DOHH2 (cell line): ENCODE results near the gene PLEKHN1.

Experiments used
- H3F3A ChIP-seq: fragments of 200-600 bp; sonication (generic), shearing (Covaris generic); 2 replicates; pipeline ENCODE4 v1.6.0; 2016; ENCODE audit warnings: antibody characterized with exemption, mild to moderate bottlenecking; ENCODE audit not compliant: control insufficient read depth, insufficient read depth
- H3K27ac ChIP-seq: fragments of 200-600 bp; sonication (generic); 2 replicates; pipeline ENCODE4 v1.5.1; 2014; ENCODE audit warnings: low read depth, mild to moderate bottlenecking, low read length, moderate library complexity
- H3K27me3 ChIP-seq: fragments of 200-600 bp; sonication (generic); 2 replicates; pipeline ENCODE4 v1.6.1; 2014; ENCODE audit warnings: mild to moderate bottlenecking, low read length, mixed read lengths; ENCODE audit not compliant: control insufficient read depth
- H3K36me3 ChIP-seq: fragments of 200-600 bp; sonication (generic); 2 replicates; pipeline ENCODE4 v1.6.1; 2014; ENCODE audit warnings: mild to moderate bottlenecking, low read length, moderate library complexity, mixed read lengths; ENCODE audit not compliant: control insufficient read depth
- H3K4me1 ChIP-seq: fragments of 200-600 bp; sonication (generic); 2 replicates; pipeline ENCODE4 v1.6.1; 2014; ENCODE audit warnings: mild to moderate bottlenecking, low read length, mixed read lengths; ENCODE audit not compliant: control insufficient read depth
- H3K4me2 ChIP-seq: fragments of 200-600 bp; sonication (generic); 2 replicates; pipeline ENCODE4 v1.6.0; 2014; ENCODE audit warnings: mild to moderate bottlenecking, low read length, moderate library complexity
- H3K4me3 ChIP-seq: fragments of 200-600 bp; sonication (generic); 2 replicates; pipeline ENCODE4 v1.5.1; 2014; ENCODE audit warnings: mild to moderate bottlenecking, low read length, mixed read lengths
- H3K79me2 ChIP-seq: fragments of 200-600 bp; sonication (generic); 2 replicates; pipeline ENCODE4 v1.6.1; 2014; ENCODE audit warnings: mild to moderate bottlenecking, low read length, mixed read lengths; ENCODE audit not compliant: control insufficient read depth
- H3K9me2 ChIP-seq: fragments of 200-600 bp; sonication (generic); replicated peaks from 2 replicates; pipeline ENCODE4 v1.6.1; 2014; ENCODE audit warnings: mild to moderate bottlenecking, low read length, mixed read lengths; ENCODE audit not compliant: control insufficient read depth
- H3K9me3 ChIP-seq: fragments of 200-600 bp; sonication (generic); 2 replicates; pipeline ENCODE4 v1.6.1; 2014; ENCODE audit warnings: antibody characterized with exemption, low read length, mixed read lengths; ENCODE audit not compliant: control insufficient read depth, insufficient read depth
- H4K20me1 ChIP-seq: fragments of 200-600 bp; sonication (generic); 2 replicates; pipeline ENCODE4 v1.6.0; 2014; ENCODE audit warnings: low read depth, mild to moderate bottlenecking, antibody characterized with exemption, low read length, moderate library complexity; ENCODE audit not compliant: control insufficient read depth, insufficient read depth
- EZH2phosphoT487 ChIP-seq: fragments of 200-600 bp; sonication (generic); IDR thresholded peaks from 2 replicates; pipeline ENCODE4 v1.6.1; 2017; ENCODE audit warnings: borderline replicate concordance, mild to moderate bottlenecking, antibody characterized with exemption, low read length, moderate library complexity, mixed read lengths
- TF ChIP-seq, protein P1 (sequence below): fragments of 200-600 bp; sonication (generic); IDR thresholded peaks from one replicate; pipeline ENCODE4 v1.5.1; 2014; ENCODE audit warnings: antibody characterized with exemption, mild to moderate bottlenecking, low read depth, low read length; ENCODE audit not compliant: poor library complexity, severe bottlenecking

PLEKHN1 gene

DNA sequence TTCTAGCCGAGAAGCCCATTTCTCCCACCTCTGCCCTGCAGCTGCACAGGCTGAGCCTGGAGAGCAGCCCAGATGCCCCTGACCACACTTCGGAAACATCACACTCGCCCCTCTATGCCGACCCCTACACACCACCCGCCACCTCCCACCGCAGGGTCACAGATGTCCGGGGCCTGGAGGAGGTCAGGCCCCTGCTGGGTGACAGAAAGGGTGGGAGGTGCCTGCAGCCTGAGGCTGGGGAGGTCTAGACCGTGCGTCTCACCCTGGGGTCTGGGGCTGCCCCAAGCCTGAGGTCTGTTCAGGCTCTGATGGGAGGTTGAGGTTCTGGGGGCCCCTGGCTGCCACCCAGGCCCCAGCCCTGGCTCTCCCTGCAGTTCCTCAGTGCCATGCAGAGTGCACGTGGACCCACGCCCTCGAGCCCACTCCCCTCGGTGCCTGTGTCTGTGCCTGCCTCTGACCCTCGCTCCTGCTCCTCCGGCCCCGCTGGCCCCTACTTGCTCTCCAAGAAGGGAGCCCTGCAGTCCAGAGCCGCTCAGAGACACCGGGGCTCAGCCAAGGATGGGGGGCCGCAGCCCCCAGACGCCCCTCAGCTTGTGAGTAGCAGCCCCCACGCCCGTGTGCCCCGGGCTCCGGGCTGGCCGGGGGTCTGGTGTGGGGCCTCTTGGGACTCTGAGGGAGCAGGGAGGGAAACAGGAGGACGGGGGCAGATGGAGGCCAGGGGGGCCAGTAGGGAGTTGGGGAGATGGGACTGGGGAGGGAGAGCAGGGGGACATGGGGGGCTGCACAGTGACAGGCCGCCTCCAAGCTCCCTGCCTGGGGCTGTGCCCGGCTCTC, 7.4 kb downstream of the PLEKHN1 start:
- no peaks in the 10 kb centered on the region for H4K20me1 ChIP-seq
- TF ChIP-seq EZH2phosphoT487, result no peak
- TF ChIP-seq, protein P1, sequence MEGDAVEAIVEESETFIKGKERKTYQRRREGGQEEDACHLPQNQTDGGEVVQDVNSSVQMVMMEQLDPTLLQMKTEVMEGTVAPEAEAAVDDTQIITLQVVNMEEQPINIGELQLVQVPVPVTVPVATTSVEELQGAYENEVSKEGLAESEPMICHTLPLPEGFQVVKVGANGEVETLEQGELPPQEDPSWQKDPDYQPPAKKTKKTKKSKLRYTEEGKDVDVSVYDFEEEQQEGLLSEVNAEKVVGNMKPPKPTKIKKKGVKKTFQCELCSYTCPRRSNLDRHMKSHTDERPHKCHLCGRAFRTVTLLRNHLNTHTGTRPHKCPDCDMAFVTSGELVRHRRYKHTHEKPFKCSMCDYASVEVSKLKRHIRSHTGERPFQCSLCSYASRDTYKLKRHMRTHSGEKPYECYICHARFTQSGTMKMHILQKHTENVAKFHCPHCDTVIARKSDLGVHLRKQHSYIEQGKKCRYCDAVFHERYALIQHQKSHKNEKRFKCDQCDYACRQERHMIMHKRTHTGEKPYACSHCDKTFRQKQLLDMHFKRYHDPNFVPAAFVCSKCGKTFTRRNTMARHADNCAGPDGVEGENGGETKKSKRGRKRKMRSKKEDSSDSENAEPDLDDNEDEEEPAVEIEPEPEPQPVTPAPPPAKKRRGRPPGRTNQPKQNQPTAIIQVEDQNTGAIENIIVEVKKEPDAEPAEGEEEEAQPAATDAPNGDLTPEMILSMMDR, result no peak

DNA sequence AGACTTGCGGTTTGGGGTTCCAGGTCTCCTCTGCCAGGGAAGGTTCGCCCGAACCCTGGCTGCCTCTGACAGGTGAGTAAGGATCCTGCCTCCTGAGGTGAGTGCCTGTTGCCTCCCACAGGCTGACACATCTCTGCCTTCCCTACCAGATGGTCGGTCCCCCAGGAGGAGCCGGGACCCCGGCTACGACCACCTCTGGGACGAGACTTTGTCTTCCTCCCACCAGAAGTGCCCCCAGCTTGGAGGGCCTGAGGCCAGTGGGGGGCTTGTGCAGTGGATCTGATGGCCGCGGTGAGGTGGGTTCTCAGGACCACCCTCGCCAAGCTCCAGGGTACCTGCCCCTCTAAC, 8.0 kb downstream of the PLEKHN1 start:
- no peaks in the 10 kb centered on the region for H3K36me3 ChIP-seq
- H3K4me1 ChIP-seq, result peaks cover 3% of the 10 kb centered on the region; the same call in 1 of the 2 replicates
- H3K79me2 ChIP-seq, result no peaks in the 10 kb centered on the region
- no peaks in the 10 kb centered on the region for H3K9me2 ChIP-seq
- no peaks in the 10 kb centered on the region; the same call in 1 of the 2 replicates for H3K9me3 ChIP-seq
- H3K4me3 ChIP-seq, result no peak overlapping the region
- H3K27ac ChIP-seq, result no peak overlapping the region
- no peaks in the 10 kb centered on the region for H4K20me1 ChIP-seq
- H3K4me2 ChIP-seq, result no peak overlapping the region
- no peaks in the 10 kb centered on the region; the same call in 1 of the 2 replicates for H3F3A ChIP-seq
- no peaks in the 10 kb centered on the region for H3K27me3 ChIP-seq
- TF ChIP-seq, protein P1, result no peak
- TF ChIP-seq EZH2phosphoT487, result no peak

More for the DNA sequence above, 7.4 kb downstream of the PLEKHN1 start:
- H3K4me2 ChIP-seq, result no peak overlapping the region
- H3K27me3 ChIP-seq, result no peaks in the 10 kb centered on the region
- H3K36me3 ChIP-seq, result no peaks in the 10 kb centered on the region
- H3F3A ChIP-seq, result no peaks in the 10 kb centered on the region; the same call in 1 of the 2 replicates
- no peaks in the 10 kb centered on the region for H3K9me2 ChIP-seq
- H3K27ac ChIP-seq, result no peak overlapping the region
- no peak overlapping the region for H3K4me3 ChIP-seq
- no peaks in the 10 kb centered on the region for H3K79me2 ChIP-seq
- H3K4me1 ChIP-seq, result peaks cover 3% of the 10 kb centered on the region; the same call in 1 of the 2 replicates
- no peaks in the 10 kb centered on the region; the same call in 1 of the 2 replicates for H3K9me3 ChIP-seq

DNA sequence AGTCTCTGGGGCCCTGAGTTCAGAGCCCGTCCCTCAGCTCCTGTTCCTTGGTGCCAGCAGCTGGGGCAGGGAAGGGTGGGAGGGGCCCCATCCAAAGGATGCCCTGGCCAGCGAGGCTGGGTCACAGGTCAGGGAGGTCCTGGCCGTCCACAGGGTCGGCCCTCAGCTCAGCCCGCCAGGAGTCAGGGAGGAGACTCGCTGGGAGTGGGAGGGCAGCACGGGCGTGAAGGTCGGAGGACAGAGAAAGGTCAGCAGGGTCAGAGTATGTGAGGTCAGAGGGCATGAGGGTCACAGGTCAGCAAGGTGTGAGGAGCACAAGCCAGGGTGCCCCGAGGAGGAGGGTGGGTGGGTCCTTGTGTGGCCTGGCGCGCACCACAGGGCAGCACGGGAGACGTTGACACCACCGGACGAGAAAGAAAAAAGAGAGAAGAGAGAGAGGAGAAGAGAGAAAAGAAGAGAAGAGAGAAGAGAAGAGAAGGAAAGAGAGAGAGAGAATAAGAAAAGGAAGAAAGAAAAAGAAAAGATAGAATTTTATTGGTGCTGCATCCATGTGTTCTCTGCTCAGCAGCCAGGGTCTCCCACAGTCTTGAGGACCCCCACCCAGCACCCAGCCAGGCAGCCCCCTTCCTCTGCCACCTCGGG, 8.5 kb downstream of the PLEKHN1 start:
- no peaks in the 10 kb centered on the region for H3K27me3 ChIP-seq
- no peaks in the 10 kb centered on the region for H3K36me3 ChIP-seq
- H3K9me2 ChIP-seq, result no peaks in the 10 kb centered on the region
- H3K79me2 ChIP-seq, result no peaks in the 10 kb centered on the region
- no peaks in the 10 kb centered on the region for H3F3A ChIP-seq
- H4K20me1 ChIP-seq, result no peaks in the 10 kb centered on the region
- TF ChIP-seq EZH2phosphoT487, result no peak
- TF ChIP-seq, protein P1, result no peak
- no peak overlapping the region for H3K27ac ChIP-seq
- no peaks in the 10 kb centered on the region for H3K9me3 ChIP-seq
- no peak overlapping the region for H3K4me3 ChIP-seq
- H3K4me2 ChIP-seq, result no peak overlapping the region
- peaks cover 3% of the 10 kb centered on the region; the same call in 1 of the 2 replicates for H3K4me1 ChIP-seq
